CD4-positive, alpha-beta T cell (primary cell): ENCODE data around the gene IL15RA. TPM values are rescaled to one million over a fixed set of nuclear protein-coding genes. Genes with fewer than 3 reads are reported as not detected.

ENCODE experiments used
- ATAC-seq: fragments of 200-7000 bp; cut with Tn5 transposase; one replicate; pipeline ENCODE4 v1.10.0; 2022; ENCODE audit warnings: mild to moderate bottlenecking; ENCODE audit not compliant: poor library complexity
- CTCF ChIA-PET: fragments of 350-600 bp; sonication (Branson Sonifier 250); formaldehyde crosslinking; loops from one replicate; lab custom pipeline; 2021; ENCODE audit warnings: antibody characterized with exemption, inconsistent platforms; lab: Charles Lee
- POLR2A ChIA-PET: fragments of 350-600 bp; sonication (Branson Sonifier 250); formaldehyde crosslinking; loops from one replicate; lab custom pipeline; 2021; ENCODE audit warnings: antibody characterized with exemption, inconsistent platforms; lab: Charles Lee
- DNase-seq, 14 experiments: peaks; one replicate each; pipeline ENCODE4 v3.0.0-alpha.2; 2013 to 2020; ENCODE audit warnings: mixed read lengths in 2 of 14
- H3K27ac ChIP-seq, 2 donors: one replicate each; pipeline versions ENCODE4 v1.5.1 to v1.7.0; 2013; ENCODE audit warnings: low read length in 2 of 2, low read depth in 1 of 2, mild to moderate bottlenecking in 1 of 2
- H3K27me3 ChIP-seq, 2 experiments: 1 replicate in 1 of 2; 2 replicates in 1 of 2; pipeline versions ENCODE4 v1.6.1 to v1.7.0; 2013; ENCODE audit warnings: low read length in 2 of 2, control low read depth in 1 of 2, mild to moderate bottlenecking in 1 of 2, moderate library complexity in 1 of 2; ENCODE audit not compliant: insufficient read depth in 2 of 2, control insufficient read depth in 1 of 2
- H3K36me3 ChIP-seq: one replicate; pipeline ENCODE4 v1.6.1; 2013; ENCODE audit warnings: low read length, control low read depth; ENCODE audit not compliant: insufficient read depth
- H3K4me1 ChIP-seq: one replicate; pipeline ENCODE4 v1.6.1; 2013; ENCODE audit warnings: low read length, control low read depth; ENCODE audit not compliant: insufficient read depth
- H3K4me3 ChIP-seq: one replicate; pipeline ENCODE4 v1.5.1; 2013; ENCODE audit warnings: mild to moderate bottlenecking, low read length, moderate library complexity
- H3K9me3 ChIP-seq, 2 experiments: 1 replicate in 1 of 2; 2 replicates in 1 of 2; pipeline versions ENCODE4 v1.6.1 to v1.7.0; 2013; ENCODE audit warnings: low read length in 2 of 2, mild to moderate bottlenecking in 2 of 2, control low read depth in 1 of 2, moderate library complexity in 1 of 2; ENCODE audit not compliant: control insufficient read depth in 1 of 2, insufficient read depth in 1 of 2
- H3K27ac Mint-ChIP-seq: one replicate; pipeline ENCODE4 v1.8.0; 2020; ENCODE audit warnings: mixed read lengths
- H3K27me3 Mint-ChIP-seq: one replicate; pipeline ENCODE4 v1.8.0; 2021; ENCODE audit warnings: mixed read lengths
- H3K36me3 Mint-ChIP-seq: one replicate; pipeline ENCODE4 v1.8.0; 2021; ENCODE audit warnings: low read depth, mixed read lengths
- H3K4me1 Mint-ChIP-seq: one replicate; pipeline ENCODE4 v1.8.0; 2021; ENCODE audit warnings: low read depth, mixed read lengths
- H3K4me3 Mint-ChIP-seq: one replicate; pipeline ENCODE4 v1.8.0; 2020; ENCODE audit warnings: mild to moderate bottlenecking, mixed read lengths
- H3K9me3 Mint-ChIP-seq: one replicate; pipeline ENCODE4 v1.8.0; 2020; ENCODE audit warnings: mixed read lengths
- CTCF ChIP-seq: fragments of 200-600 bp; IDR thresholded peaks from one replicate; pipeline ENCODE4 v1.8.0; 2022; ENCODE audit warnings: antibody characterized with exemption, mild to moderate bottlenecking
- intact Hi-C, 2 experiments: fragments of 100-400 bp; cut with DNase I in 1 of 2; cut with micrococcal nuclease in 1 of 2; formaldehyde crosslinking; loops; one replicate each; pipeline versions ENCODE4 v1.15.1 to v1.9.0; 2023 to 2025; cut with DNase I, micrococcal nuclease
- total RNA-seq, 174 experiments: library from RNA in 2 of 174; stranded (reverse) in 2 of 174; gene quantifications; one replicate each; pipeline ENCODE4 v1.2.3 and lab custom pipeline; 2021 to 2026

Gene IL15RA
- total RNA-seq, 2 experiments from 2014 or later = 4.4 TPM

DNA sequence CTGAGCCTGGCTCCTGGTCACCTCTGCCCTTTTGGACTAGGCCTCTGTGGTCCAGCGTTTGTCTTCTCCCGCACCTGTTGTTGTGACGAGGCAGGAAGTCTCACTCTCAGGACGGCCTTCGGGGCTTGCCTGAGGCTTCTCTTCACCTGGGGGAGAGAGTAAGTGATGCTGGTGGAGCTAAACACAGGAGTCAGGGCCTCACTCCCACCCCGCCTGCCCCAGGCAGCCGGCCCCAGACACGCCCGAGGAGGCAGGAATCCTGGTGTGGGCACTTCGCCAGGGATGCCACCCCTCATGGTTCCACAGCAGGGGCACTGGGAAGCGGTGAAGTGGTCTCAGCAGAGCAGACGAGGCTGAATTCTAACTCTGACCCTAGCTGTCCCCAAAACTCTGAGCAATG lies 42.5 kb upstream of the IL15RA start:
- no peaks in the 10 kb centered on the region for H3K27me3 Mint-ChIP-seq
- ChIA-PET POLR2A (no interaction called here), CTCF (no interaction called here)
- Histone ChIP-seq H3K27me3 (no peaks in the 10 kb centered on the region), H3K36me3 (peaks cover 78% of the 10 kb centered on the region), H3K9me3 (no peaks in the 10 kb centered on the region), H3K4me3 (no peak overlapping the region), H3K4me1 (peaks cover 10% of the 10 kb centered on the region), H3K27ac (no peak overlapping the region)
- DNase-seq (no peak), ATAC-seq (no peak)
- H3K27ac Mint-ChIP-seq = no peak overlapping the region
- no peak overlapping the region for H3K4me3 Mint-ChIP-seq
- peaks cover 6% of the 10 kb centered on the region for H3K4me1 Mint-ChIP-seq
- intact Hi-C loops = no loop called here
- H3K9me3 Mint-ChIP-seq = no peaks in the 10 kb centered on the region
- peaks cover 33% of the 10 kb centered on the region for H3K36me3 Mint-ChIP-seq
- TF ChIP-seq CTCF = no peak

- H3K27ac Mint-ChIP-seq = no peak overlapping the region
- intact Hi-C loops = no loop called here
- POLR2A ChIA-PET = no interaction called here
- H3K4me1 Mint-ChIP-seq = peaks cover 12% of the 10 kb centered on the region
- Histone ChIP-seq H3K4me3 (no peak overlapping the region), H3K4me1 (peaks cover 16% of the 10 kb centered on the region), H3K36me3 (peaks cover 72% of the 10 kb centered on the region), H3K27me3 (no peaks in the 10 kb centered on the region), H3K27ac (no peak overlapping the region), H3K9me3 (no peaks in the 10 kb centered on the region)
- CTCF ChIA-PET = no interaction called here
- H3K27me3 Mint-ChIP-seq = no peaks in the 10 kb centered on the region
- DNase-seq (no peak), ATAC-seq (no peak)
- H3K9me3 Mint-ChIP-seq = no peaks in the 10 kb centered on the region
- no peak overlapping the region for H3K4me3 Mint-ChIP-seq
- peaks cover 29% of the 10 kb centered on the region for H3K36me3 Mint-ChIP-seq
- TF ChIP-seq CTCF = no peak
Measured at GRCh38 chr10:6019010-6019782, 41.9 kb upstream of the IL15RA start.

DNA sequence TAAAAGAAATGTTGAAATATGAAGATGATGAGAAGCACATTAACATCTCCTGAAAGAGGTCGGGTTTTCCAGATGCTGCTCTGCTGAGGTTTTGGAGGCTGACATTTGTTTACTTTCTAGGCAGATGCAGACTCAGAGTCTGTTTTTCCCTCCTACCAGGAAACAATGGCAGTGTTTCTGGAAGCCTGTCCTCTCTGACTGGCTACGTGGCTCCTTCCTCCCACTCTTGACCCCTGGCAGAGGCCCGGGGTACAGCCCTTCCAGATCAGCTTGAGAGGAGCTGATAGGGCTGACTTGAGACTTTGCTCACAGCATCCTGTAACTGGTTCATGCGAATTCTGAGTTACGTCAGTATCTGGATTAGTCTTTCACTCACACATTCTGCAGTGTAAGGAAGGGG lies 41.1 kb upstream of the IL15RA start:
- Histone ChIP-seq H3K27ac (no peak overlapping the region), H3K4me1 (peaks cover 21% of the 10 kb centered on the region), H3K4me3 (no peak overlapping the region), H3K9me3 (no peaks in the 10 kb centered on the region), H3K36me3 (peaks cover 64% of the 10 kb centered on the region), H3K27me3 (no peaks in the 10 kb centered on the region)
- H3K4me1 Mint-ChIP-seq = peaks cover 16% of the 10 kb centered on the region
- ATAC-seq (no peak), DNase-seq (no peak)
- H3K27me3 Mint-ChIP-seq = no peaks in the 10 kb centered on the region
- CTCF ChIA-PET = no interaction called here
- H3K27ac Mint-ChIP-seq = no peak overlapping the region
- no peaks in the 10 kb centered on the region for H3K9me3 Mint-ChIP-seq
- no peak overlapping the region for H3K4me3 Mint-ChIP-seq
- TF ChIP-seq CTCF = no peak
- intact Hi-C loops = no loop called here
- POLR2A ChIA-PET = interaction anchor here (0.6 kb wide), 1 partner anchor 33 kb away, joined by 3 read pairs; no protein-coding TSS in a partner anchor
- H3K36me3 Mint-ChIP-seq = peaks cover 27% of the 10 kb centered on the region
